Astrocyte (in vitro differentiated cells and primary cell): ENCODE results near the gene PLA2G3.

Source experiments
- CTCF ChIP-seq: IDR thresholded peaks from 2 replicates; pipeline ENCODE4 v1.5.1; 2011; ENCODE audit warnings: low read depth, mild to moderate bottlenecking, inconsistent platforms, low read length, moderate library complexity; ENCODE audit not compliant: insufficient read depth
- EZH2 ChIP-seq: IDR thresholded peaks from 2 replicates; pipeline ENCODE4 v1.6.1; 2012; ENCODE audit warnings: mild to moderate bottlenecking, low read length, inconsistent platforms; ENCODE audit not compliant: insufficient read depth

GRCh38 chr22:31084811-31085492, 55.4 kb downstream of the PLA2G3 start:
- TF ChIP-seq EZH2: no peak
- TF ChIP-seq CTCF: peak; percentile 39
